DND-41 (cell line): ENCODE results near the gene MARS1.

Experiments used
- CTCF ChIP-seq: IDR thresholded peaks from 2 replicates; pipeline ENCODE4 v1.5.1; 2012; ENCODE audit warnings: borderline replicate concordance, low read length, moderate library complexity, mild to moderate bottlenecking; ENCODE audit not compliant: poor library complexity, severe bottlenecking; ENCODE audit errors: extremely low read depth
- EZH2 ChIP-seq: IDR thresholded peaks from 3 replicates; pipeline ENCODE4 v1.6.1; 2012; ENCODE audit warnings: borderline replicate concordance, low read depth, mild to moderate bottlenecking, moderate library complexity, low read length, inconsistent platforms; ENCODE audit not compliant: severe bottlenecking

DNA sequence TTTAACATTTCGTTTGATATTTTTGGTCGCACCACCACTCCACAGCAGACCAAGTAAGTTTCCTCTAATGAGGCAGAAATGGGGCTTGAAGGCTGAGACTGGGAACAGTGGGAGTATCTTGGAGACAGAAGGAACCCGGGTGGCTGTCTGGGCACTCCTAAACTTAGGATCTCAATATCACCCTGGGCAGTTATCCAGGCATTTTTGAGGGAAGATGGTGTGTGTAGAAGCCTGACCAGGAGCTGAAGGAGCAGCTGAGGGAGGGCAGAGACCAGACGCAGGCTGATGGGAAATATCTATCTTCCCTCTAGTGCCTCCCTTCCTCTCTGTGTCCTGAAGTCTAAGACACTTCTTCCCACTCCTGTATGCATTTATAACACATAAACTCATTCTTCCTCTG, 10.7 kb downstream of the MARS1 start:
- TF ChIP-seq CTCF = no peak
- TF ChIP-seq EZH2 = no peak
